Measurements from ENCODE around the gene HCAR2.
"Not testable (repeated sequence)": the region's sequence is repeated elsewhere in the genome, so short reads cannot be mapped to it uniquely, and the experiment has no call there.

The HCAR2 gene

DNA sequence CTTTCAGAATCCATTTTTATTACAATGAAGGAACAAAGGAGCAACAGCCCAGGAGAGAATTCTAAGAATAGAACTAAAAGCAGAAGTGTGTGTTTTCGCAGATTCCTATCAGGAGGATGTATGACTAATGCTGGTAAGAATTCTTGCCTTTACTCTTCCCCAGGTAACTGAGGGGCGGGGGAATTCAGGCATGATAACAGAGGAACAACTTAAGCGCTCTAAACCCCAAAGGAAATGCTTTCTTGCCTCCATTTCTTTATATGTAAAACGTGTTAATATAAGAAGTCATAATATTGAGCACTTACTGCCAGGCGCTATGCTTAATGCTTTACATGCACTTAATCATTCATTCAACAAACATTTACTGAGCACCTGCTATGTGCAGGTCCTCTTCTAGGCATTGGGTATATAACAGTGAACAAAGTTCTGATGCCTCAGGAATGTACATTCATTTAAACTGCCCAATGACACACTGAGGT lies 23.0 kb upstream of the HCAR2 start:
- TF ChIP-seq, protein P1, sequence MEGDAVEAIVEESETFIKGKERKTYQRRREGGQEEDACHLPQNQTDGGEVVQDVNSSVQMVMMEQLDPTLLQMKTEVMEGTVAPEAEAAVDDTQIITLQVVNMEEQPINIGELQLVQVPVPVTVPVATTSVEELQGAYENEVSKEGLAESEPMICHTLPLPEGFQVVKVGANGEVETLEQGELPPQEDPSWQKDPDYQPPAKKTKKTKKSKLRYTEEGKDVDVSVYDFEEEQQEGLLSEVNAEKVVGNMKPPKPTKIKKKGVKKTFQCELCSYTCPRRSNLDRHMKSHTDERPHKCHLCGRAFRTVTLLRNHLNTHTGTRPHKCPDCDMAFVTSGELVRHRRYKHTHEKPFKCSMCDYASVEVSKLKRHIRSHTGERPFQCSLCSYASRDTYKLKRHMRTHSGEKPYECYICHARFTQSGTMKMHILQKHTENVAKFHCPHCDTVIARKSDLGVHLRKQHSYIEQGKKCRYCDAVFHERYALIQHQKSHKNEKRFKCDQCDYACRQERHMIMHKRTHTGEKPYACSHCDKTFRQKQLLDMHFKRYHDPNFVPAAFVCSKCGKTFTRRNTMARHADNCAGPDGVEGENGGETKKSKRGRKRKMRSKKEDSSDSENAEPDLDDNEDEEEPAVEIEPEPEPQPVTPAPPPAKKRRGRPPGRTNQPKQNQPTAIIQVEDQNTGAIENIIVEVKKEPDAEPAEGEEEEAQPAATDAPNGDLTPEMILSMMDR (IDR thresholded peaks at IDR 0.05; ENCODE audit: low read depth, low read length, missing control alignments), result no peak
- DNase-seq (ENCODE audit: low read depth), result no peak
- H3K4me3 ChIP-seq (ENCODE audit: low read depth, low read length), result no peak overlapping the region

GRCh38 chr12:122725452-122726079 lies 22.4 kb upstream of the HCAR2 start:
- no peak for DNase-seq (ENCODE audit: low read depth)
- H3K4me3 ChIP-seq (ENCODE audit: low read depth, low read length), result no peak overlapping the region
- TF ChIP-seq, protein P1 (IDR thresholded peaks at IDR 0.05; ENCODE audit: low read depth, low read length, missing control alignments), result no peak

- TF ChIP-seq, protein P1 (IDR thresholded peaks at IDR 0.05; ENCODE audit: low read depth, low read length, missing control alignments), result no peak
- no peak for DNase-seq (ENCODE audit: low read depth)
- no peak overlapping the region for H3K4me3 ChIP-seq (ENCODE audit: low read depth, low read length)
These were observed 21.6 kb upstream of the HCAR2 start for GRCh38 chr12:122724641-122725243.

- H3K4me3 ChIP-seq (ENCODE audit: low read depth, low read length), result no peak overlapping the region
- no peak for DNase-seq (ENCODE audit: low read depth)
- TF ChIP-seq, protein P1 (IDR thresholded peaks at IDR 0.05; ENCODE audit: low read depth, low read length, missing control alignments), result no peak
These were observed 19.2 kb upstream of the HCAR2 start for GRCh38 chr12:122722387-122722786.

- TF ChIP-seq, protein P1 (IDR thresholded peaks at IDR 0.05; ENCODE audit: low read depth, low read length, missing control alignments), result no peak
- peak; percentile 44 for DNase-seq (ENCODE audit: low read depth)
- no peak overlapping the region for H3K4me3 ChIP-seq (ENCODE audit: low read depth, low read length)
These were observed 17.9 kb upstream of the HCAR2 start for GRCh38 chr12:122721057-122721545.

- peak within 1 kb of the TSS; percentile 14; the same call in 1 of the 2 replicates for H3K4me3 ChIP-seq (ENCODE audit: low read depth, low read length)
- not testable (repeated sequence) for DNase-seq (ENCODE audit: low read depth)
These were observed 13.5 kb upstream of the HCAR2 start, which contains the start of gene HCAR3 for GRCh38 chr12:122716658-122717057. Gene HCAR3, minus strand, starts transcription at chr12:122716811. Its CDS starts 74 bp downstream, at chr12:122716737.

DNA sequence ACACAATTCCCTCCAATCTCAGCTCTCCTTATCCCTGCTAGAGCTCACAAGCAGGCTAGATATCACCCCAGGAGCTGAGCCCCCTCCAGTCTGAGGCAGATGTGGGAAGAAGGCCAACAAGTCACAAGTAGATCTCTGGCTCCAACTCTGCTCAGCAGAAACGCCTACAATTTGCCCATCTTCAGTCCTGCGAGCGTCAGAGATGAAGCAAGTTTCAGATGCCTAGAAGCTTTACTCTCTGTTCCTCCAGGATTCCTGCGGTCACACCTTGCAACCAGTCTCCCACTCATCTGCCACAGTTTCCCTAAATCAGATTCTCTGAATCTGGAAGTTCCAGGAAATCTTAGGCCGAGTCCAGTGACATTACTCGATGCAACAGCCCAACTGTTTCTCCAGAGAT lies 12.1 kb upstream of the HCAR2 start:
- not testable (repeated sequence) for DNase-seq (ENCODE audit: low read depth)

DNA sequence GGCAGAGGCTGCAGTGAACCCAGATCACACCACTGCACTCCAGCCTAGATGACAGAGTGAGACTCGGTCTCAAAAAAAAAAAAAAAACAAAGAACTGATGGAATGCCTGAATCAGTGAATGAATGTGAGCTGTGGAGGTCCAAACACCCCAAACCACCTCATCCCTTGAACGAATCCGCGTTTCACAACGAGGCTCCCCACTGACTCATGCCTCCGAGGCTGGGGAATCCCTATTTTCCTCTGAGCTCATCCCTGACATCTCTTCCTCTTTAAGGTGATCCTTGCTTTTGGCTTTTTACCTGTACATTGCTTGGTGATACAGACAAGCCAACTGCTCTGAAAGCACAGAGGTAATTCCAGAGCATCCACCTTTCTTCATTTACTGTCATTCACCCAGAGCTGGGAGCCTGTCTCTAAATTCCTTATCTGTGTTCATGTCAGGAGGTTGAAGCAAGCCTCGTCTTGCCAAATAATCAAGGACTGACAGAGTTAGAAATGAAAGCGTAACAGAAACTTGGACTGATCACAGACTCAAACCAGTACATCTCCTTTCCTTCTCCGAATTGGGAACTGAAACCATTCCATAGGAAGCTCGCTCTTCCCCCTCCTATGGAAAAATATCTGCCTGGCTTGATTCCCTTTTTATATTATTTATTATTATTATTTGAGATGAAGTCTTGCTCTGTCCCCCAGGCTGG lies 10.5 kb upstream of the HCAR2 start:
- not testable (repeated sequence) for DNase-seq (ENCODE audit: low read depth); H3K4me3 ChIP-seq (ENCODE audit: low read depth, low read length)

More for the DNA sequence above, 12.1 kb upstream of the HCAR2 start:
- H3K4me3 ChIP-seq (ENCODE audit: low read depth, low read length), result peak overlapping the region; percentile 12; the same call in 1 of the 2 replicates

GRCh38 chr12:122711266-122711665 lies 8.1 kb upstream of the HCAR2 start:
- H3K4me3 ChIP-seq (ENCODE audit: low read depth, low read length); DNase-seq (ENCODE audit: low read depth): not testable (repeated sequence)

GRCh38 chr12:122710341-122710740 lies 7.2 kb upstream of the HCAR2 start:
- not testable (repeated sequence) for H3K4me3 ChIP-seq (ENCODE audit: low read depth, low read length)

GRCh38 chr12:122709287-122709686 lies 6.1 kb upstream of the HCAR2 start:
- DNase-seq (ENCODE audit: low read depth); H3K4me3 ChIP-seq (ENCODE audit: low read depth, low read length): not testable (repeated sequence)

More at GRCh38 chr12:122710341-122710740, 7.2 kb upstream of the HCAR2 start:
- not testable (repeated sequence) for DNase-seq (ENCODE audit: low read depth)

GRCh38 chr12:122703841-122704240 lies 684 bp upstream of the HCAR2 start:
- DNase-seq (ENCODE audit: low read depth); H3K4me3 ChIP-seq (ENCODE audit: low read depth, low read length): not testable (repeated sequence)

Data from GM12864 (cell line).